ENCODE data around the gene POLG.

Gene POLG

GRCh38 chr15:89326316-89326715 lies 8.3 kb downstream of the POLG start:
- no peak for DNase-seq (ENCODE audit: low read depth, low spot score)

GRCh38 chr15:89325039-89325803 lies 9.4 kb downstream of the POLG start:
- no peak for DNase-seq (ENCODE audit: low read depth, low spot score)

- no peak for DNase-seq (ENCODE audit: low read depth, low spot score)
Observed at GRCh38 chr15:89323825-89324224, 10.8 kb downstream of the POLG start.

GRCh38 chr15:89322822-89323221 lies 11.8 kb downstream of the POLG start:
- DNase-seq (ENCODE audit: low read depth, low spot score): no peak

GRCh38 chr15:89321521-89322410 lies 12.9 kb downstream of the POLG start:
- no peak for DNase-seq (ENCODE audit: low read depth, low spot score)

- DNase-seq (ENCODE audit: low read depth, low spot score): no peak
Observed at GRCh38 chr15:89320200-89320599, 14.4 kb downstream of the POLG start.

GRCh38 chr15:89319678-89320077 lies 14.9 kb downstream of the POLG start:
- no peak for DNase-seq (ENCODE audit: low read depth, low spot score)

- no peak for DNase-seq (ENCODE audit: low read depth, low spot score)
Observed at GRCh38 chr15:89317186-89317720, 17.4 kb downstream of the POLG start.

- DNase-seq (ENCODE audit: low read depth, low spot score): no peak
Observed at GRCh38 chr15:89316504-89316903, 18.1 kb downstream of the POLG start.

GRCh38 chr15:89315375-89315929 lies 19.2 kb downstream of the POLG start:
- DNase-seq (ENCODE audit: low read depth, low spot score): no peak

GRCh38 chr15:89309993-89310392 lies 24.6 kb downstream of the POLG start:
- no peak for DNase-seq (ENCODE audit: low read depth, low spot score)

GRCh38 chr15:89308236-89308635 lies 26.4 kb downstream of the POLG start:
- no peak for DNase-seq (ENCODE audit: low read depth, low spot score)

- no peak for DNase-seq (ENCODE audit: low read depth, low spot score)
Observed at GRCh38 chr15:89307791-89308190, 26.8 kb downstream of the POLG start.

GRCh38 chr15:89307046-89307587 lies 27.5 kb downstream of the POLG start:
- DNase-seq (ENCODE audit: low read depth, low spot score): no peak

- DNase-seq (ENCODE audit: low read depth, low spot score): no peak
Observed at GRCh38 chr15:89305395-89305794, 29.2 kb downstream of the POLG start.

- no peak for DNase-seq (ENCODE audit: low read depth, low spot score)
Observed at GRCh38 chr15:89303986-89304385, 30.6 kb downstream of the POLG start.

GRCh38 chr15:89301304-89302089 lies 33.1 kb downstream of the POLG start:
- DNase-seq (ENCODE audit: low read depth, low spot score): no peak

GRCh38 chr15:89299896-89300295 lies 34.7 kb downstream of the POLG start:
- no peak for DNase-seq (ENCODE audit: low read depth, low spot score)

GRCh38 chr15:89293012-89293411 lies 41.6 kb downstream of the POLG start:
- DNase-seq (ENCODE audit: low read depth, low spot score): no peak

GRCh38 chr15:89291934-89292438 lies 42.6 kb downstream of the POLG start:
- no peak for DNase-seq (ENCODE audit: low read depth, low spot score)

GRCh38 chr15:89283201-89283600 lies 51.4 kb downstream of the POLG start:
- no peak for DNase-seq (ENCODE audit: low read depth, low spot score)

All from iPS DF 19.7 (cell line).